Erythroblast (primary cell): ENCODE data around the gene PPARGC1A.

ENCODE experiments used
- GATA1 ChIP-seq: IDR thresholded peaks from 2 replicates; pipeline ENCODE4 v1.6.1; 2011; ENCODE audit warnings: low read depth, mild to moderate bottlenecking, control low read depth, low read length, moderate library complexity
- POLR2A ChIP-seq: IDR thresholded peaks from 2 replicates; pipeline ENCODE4 v1.6.1; 2011; ENCODE audit warnings: mild to moderate bottlenecking, low read length

DNA sequence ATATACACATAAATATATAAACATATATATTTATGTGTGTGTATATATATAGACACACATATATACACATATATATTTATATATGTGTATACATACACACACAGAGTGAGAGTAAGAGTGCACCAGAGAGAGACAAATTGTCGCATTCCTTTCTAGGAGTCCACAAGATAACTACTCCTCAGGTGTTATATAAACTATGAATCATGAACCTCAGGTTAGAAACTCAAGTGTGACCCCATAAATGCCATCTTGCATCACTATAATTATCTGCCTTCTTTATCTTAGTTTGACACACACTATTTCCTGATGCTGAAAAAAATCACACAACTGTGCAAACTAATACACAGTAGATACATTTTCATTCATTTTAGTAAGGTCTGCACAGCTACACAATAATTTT is 135.2 kb downstream of the PPARGC1A start:
- TF ChIP-seq POLR2A (no peak), GATA1 (no peak)
